Bone marrow (tissue), 2 donors: Measurements from ENCODE around the gene CALML4.
A peak's percentile ranks its signal among the peaks of the same experiment; 100 is the strongest.
"Not testable (repeated sequence)": the region's sequence is repeated elsewhere in the genome, so short reads cannot be mapped to it uniquely, and the experiment has no call there.

ENCODE experiments used
- DNase-seq, 2 donors: peaks; one replicate each; lab custom pipeline; 2025; lab: John Stamatoyannopoulos, UW

Gene CALML4

DNA sequence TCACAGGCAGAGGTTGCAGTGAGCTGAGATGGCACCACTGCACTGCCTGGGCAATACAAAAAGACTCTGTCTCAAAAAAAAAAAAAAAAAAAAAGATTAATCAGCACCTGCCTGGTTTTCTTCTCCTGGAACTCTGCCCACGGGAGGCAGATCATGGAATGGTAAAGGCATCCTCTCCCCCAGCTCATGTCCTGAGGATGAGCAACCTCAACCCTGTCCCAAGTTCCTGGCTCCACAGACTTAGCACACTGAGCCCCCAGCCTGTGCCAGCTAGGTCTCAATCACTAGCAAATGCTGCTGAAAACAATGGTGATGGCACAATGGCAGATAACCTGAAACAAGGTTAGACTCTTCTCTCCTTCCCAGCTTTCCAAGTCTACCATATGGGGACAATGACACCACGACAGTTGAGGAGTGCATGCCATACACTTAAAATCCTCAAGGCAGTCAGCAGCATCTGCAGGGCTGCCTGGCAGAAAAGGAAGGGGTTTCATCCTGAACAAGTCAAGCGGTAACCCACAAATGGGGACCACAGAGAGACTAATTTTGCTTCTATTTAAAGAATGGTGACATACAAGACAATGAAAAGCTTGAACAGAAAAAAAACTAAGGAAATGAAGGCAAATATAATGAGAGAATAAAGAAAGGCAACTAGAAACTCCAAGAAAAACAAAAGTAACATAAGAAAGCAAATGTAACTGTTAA is 19.6 kb upstream of the CALML4 start:
- DNase-seq, result peak in 1 of 2 donors; percentile 79

DNA sequence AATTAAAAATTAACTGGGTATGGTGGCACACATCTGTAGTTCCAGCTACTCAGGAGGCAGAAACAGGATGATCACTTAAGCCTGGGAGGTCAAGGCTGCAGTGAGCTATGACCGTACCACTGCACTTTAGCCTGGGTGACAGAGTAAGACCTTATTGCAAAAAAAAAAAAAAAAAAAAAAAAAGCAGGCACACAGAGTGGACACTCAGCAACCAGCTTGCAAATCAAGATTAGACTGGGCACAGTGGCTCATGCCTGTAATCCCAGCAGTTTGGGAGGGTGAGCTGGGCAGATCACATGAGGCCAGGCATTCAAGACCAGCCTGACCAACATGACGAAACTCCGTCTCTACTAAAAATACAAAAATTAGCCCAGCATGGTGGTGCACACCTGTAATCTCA is 19.0 kb upstream of the CALML4 start:
- DNase-seq, result no peak

DNA sequence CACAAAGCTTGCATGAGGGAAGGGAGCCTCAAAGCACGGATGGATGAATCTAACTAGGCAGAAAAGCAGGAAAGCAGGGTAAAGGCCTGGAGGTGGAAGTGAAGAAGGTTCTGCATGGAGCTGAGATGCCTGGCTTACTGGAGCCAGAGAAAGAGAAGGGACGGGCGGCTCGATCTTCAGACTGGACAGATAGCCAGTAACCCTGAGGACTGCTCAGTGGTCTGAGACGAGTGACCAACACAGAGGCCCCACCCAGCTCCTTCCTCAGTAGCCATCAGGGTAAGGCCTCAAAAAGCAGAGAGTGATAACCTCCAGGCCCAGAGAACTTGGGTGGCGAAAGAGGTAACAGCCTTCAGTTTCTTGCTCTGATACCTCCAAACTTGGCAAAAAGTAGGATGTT is 18.0 kb upstream of the CALML4 start:
- no peak for DNase-seq

DNA sequence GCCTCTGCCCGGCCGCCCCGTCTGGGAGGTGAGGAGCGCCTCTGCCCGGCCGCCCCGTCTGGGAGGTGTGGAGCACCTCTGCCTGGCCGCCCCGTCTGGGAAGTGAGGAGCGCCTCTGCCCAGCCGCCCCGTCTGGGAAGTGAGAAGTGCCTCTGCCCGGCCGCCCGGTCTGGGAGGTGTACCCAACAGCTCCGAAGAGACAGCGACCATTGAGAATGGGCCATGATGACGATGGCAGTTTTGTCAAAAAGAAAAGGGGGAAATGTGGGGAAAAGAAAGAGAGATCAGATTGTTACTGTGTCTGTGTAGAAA is 17.3 kb upstream of the CALML4 start:
- DNase-seq, result not testable (repeated sequence)

DNA sequence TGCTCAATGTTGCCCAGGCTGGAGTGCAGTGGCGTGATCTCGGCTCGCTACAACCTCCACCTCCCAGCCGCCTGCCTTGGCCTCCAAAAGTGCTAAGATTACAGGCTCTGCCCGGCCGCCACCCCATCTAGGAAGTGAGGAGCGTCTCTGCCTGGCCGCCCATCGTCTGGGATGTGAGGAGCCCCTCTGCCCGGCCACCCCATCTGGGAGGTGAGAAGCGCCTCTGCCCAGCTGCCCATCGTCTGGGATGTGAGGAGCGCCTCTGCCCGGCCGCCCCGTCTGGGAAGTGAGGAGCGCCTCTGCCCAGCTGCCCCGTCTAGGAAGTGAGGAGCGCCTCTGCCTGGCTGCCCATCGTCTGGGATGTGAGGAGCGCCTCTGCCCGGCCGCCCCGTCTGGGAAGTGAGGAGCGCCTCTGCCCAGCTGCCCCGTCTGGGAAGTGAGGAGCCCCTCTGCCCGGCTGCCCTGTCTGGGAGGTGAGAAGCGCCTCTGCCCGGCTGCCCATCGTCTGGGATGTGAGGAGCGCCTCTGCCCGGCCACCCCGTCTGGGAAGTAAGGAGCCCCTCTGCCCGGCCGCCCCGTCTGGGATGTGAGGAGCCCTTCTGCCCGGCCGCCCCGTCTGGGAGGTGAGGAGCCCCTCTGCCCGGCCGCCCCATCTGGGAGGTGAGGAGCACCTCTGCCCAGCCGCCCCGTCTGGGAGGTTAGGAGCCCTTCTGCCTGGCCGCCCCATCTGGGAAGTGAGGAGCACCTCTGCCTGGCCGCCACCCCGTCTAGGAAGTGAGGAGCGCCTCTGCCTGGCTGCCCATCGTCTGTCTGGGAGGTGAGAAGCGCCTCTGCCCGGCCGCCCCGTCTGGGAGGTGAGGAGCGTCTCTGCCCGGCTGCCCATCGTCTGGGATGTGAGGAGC is 16.6 kb upstream of the CALML4 start:
- not testable (repeated sequence) for DNase-seq

DNA sequence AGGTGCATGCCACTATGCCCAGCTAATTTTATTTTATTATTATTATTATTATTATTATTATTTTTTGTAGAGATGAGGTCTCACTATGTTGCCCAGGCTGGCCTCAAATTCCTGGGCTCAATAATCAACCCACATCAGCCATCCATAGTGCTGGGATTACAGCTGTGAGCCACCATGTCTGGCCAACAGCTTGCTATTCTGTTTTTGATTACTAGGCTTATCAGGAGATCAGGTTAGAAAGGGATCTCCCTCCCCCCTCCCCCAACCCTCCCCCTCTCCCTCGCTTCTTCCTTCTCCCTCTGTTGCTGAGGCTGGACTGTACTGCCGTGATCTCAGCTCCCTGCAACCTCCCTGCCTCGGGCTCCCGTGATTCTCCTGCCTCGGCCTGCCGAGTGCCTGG is 15.8 kb upstream of the CALML4 start:
- no peak for DNase-seq

DNA sequence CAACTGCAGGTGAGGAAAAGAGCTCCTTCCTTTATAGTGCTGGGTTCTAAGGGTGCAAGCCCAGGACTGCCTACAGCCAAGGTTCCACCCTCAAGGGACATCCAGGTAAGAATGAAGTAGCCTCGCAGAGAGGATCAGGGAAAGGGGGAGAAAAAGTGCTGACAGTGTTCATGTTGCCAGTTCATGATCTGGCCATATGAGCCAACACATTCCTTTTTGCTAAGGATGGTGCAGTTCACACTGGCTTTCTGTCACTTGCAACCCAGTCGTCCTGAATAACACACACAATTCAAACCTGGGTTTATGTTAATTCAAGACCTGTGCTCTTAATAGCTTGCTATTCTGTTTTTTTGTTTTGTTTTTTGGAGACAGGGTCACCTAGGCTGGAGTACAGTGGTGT is 15.4 kb upstream of the CALML4 start:
- DNase-seq, result no peak

DNA sequence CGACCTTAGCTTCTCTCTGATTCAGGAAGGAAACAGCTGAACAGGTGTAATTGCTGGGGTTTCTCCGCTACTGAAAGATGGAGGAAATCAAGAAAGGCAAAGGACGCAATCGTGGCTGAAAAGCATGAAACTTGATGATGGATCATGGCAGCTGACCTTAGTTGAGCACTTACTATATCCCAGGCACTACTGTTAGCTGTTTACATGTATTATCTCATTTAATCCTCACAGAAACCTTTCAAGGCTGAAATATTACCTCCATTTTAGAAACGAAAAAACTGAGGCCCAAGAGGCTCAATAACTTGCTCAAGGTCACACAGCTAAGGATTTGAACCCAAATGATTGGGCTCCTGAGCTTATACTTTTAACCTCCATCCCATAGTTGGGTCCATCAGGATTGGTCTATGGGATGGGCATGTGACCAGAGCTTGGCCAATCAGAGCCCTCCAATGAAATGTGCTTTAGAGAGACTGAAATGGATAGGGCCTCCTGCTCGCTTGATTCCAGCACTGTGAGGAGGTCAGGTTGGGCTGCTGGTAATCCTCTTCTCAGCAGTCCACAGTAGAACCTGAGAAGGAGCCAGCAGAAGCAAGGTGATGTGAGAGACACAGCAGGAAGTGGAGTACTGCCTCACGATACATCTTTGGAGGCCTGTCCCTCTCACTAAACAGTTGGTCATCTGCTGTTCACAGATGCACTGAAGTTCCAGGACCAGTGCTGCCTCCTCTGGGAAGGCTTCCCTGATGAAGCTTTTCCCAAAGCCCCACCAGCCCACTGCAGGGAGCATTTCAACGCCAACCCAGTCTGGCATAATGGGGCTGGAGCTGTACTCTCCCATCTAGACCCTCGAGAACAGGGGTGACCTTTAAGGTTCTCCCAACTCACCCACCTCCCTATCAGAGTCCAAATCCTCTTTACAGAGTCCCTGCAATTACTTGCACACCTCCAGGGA is 14.0 kb upstream of the CALML4 start:
- DNase-seq, result no peak

DNA sequence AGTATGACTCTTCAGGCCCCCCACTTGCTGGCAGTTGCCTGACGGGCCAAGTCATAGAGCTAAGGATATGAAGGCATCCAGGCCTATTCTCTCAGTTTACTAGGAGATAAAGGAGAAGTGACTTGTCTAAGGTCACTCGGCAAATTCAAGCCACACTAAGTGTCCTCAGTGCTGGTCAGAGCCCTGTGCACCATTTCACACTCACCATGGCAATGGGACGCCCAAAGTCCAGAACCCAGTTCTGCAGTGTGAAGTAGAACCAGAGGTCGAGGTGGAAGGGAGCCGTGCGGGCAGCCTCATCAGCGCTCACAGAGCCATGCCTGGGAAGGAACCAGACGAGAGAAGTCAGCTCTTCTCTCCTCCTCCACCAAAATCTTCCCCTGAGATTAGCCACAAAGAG is 13.2 kb upstream of the CALML4 start:
- DNase-seq, result no peak

DNA sequence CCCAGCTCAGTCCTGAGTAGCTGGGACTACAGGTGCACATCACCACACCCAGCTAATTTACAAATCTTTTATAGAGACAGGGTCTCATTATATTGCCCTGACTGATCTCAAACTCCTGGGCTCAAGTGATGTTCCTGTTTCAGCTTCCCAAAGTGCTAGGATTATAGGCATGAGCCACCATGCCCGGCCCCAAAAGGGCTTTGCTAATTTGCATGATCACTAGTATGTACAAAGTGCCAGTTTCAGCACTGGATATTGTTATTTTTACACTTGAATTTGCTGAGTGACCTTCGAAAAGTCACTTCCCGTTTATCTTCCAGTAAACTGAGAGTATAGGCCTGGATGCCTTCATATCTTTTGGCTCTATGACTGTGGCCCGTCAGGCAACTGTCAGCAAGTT is 12.2 kb upstream of the CALML4 start:
- no peak for DNase-seq

DNA sequence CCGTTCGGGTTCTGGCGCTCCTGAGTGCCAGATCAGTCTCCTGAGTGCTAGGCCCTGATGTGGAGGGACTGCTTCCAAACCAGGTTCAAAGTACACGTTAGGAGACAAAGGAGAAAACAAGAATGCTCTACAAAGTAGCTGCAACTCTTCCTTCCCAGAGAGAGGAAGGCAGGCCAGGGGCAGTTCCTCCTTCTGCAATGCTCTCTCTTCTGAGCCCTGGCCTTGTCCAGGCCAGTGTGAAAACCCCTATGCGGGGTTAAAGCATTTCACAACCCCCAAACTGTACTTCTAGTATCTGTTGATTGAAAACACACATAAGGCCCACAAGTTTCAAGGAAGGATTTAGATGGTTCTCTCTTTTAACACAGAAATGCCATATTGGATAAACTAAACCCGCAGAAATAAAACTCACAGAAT is 9.7 kb upstream of the CALML4 start:
- DNase-seq, result no peak

DNA sequence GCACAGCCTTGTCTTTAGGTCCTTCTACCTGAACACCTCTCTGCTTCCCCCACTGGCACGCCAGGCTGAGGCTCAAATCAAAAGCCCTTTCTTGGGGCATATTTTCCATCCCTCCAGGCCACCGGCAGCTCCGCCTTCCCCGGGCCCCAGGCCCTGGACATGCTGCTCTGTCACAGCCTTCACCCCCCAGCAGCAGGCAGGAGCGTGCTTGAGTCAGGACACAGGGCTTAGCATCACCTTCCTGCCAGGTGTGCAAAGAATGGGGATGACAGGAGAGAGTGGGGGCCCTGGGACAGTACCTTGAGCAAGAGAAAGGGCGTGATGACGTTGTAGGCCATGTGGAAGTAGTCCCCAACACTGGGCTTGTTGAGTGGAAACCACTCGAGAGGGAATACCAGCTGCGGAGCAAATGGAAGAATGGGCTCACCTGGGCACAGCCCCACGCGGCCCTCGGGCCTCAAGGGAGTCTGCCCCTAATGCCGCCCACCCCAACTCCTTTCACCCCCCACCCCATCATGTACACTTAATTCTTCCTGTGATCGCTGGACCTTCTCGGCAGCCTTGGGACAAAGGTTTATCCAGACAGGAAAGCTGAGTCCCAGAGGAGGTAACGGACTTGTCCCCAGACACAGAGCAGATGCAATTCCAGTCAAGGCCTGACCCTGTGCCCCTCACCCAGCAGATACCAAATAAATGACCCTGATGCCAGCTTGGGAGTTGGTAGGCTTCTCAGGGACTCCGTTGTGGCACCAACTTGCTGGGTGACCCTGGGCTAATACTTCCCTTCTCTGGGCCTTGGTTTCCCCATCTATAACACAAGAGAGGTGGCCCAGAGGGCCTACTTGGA is 9.1 kb upstream of the CALML4 start:
- no peak for DNase-seq

DNA sequence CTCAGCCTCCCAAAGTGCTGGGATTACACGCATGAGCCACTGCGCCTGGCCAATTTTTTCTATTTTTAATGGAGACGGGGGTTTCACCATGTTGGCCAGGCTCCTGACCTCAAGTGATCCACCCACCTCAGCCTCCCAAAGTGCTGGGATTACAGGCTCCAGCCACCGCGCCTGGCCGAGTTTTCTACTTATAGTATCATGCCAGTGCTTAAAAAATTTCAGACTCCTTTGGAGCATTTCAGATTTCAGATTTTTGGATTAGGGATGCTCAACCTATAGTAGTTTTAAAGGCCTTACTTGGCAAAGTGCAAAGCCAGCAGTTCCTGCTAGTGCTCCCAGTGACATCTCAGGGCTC is 8.3 kb upstream of the CALML4 start:
- not testable (repeated sequence) for DNase-seq

DNA sequence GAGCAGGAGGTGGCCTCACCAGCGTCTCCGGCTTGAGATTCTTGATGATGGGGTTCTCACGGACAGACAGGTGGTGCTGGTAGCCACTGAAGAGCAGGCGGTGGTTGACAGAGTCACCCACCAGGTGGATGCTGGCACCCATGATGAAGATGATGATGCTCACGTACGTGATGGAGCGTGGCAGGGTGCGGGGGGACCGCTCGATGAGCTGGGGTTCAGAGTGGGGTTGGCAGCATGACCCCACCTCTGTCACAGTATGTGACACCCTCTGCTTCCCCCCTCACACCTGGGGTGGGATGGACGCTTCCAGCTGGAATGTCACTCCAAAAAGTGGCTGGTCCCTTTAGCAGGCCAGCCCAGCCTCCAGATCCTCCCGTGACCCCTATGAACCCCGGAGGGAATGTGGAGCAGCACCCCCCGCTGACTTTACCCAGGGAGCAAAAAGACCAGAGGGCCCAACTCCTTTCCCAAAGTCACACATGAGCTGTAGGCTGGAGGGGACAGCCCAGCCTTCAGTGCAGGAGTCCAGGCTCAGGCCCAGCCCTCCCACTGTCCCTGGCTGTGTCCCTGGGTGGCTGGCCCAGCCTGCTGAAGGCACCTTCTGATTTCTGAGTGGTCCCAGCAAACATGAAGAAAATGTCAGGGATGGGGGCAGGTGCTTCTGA is 6.7 kb upstream of the CALML4 start:
- no peak for DNase-seq

DNA sequence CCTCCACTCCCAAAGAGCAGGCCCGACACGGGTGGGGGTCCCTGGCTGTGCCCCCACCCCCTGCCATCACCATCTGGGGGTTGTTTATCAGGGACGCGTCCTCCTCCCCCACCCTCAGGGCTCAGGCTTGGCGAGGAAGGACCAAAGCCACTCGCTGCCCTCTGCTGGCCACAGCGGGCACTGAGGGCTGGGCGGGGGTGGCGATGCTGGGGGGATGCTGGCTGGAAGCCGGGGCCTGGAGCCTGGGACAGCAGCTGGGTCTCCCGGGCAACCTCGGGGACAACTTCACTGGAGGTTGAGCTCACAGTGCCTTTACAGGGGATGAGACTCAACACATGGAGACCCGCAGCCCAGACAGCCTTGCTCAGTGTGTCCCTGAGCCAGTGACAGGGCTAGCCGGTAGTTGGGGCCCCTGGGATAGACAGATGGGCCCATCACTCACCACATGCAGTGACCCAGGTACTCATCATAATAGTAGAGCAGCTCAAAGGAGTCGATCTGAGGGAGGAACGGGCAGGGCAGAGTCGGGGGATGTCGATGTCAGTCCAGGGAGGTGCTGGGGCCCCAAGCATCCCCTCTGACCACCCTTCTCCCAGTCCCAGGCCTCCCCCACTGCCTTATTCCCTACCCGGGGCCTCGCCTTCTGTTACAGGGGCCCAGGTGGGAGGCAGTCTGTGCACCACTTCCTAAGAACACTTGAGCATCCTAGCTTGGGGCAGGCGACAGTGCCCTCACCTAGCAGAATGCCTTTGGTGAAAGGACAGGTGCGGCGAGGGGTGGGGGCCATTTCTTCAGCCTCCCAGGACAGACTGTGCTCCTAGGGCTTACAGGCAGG is 5.9 kb upstream of the CALML4 start:
- DNase-seq, result peak in 1 of 2 donors; percentile 25

DNA sequence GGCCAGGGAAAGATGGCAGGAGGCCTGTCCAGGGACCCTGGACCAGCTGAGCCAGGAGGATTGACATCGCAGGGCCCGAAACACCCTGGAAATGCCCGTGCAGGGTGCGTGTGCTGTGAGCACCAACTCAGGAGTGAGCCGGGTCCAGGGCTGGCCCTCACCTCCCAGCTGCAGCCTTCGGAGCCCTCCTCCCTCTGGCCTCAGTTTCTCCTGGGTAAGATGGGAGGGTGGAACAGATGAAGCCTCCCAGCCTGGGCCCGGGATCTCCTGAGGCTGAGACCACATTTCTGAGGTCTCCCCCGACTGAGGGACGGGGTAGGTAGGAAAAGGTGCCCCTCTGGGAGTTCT is 5.3 kb upstream of the CALML4 start:
- no peak for DNase-seq

DNA sequence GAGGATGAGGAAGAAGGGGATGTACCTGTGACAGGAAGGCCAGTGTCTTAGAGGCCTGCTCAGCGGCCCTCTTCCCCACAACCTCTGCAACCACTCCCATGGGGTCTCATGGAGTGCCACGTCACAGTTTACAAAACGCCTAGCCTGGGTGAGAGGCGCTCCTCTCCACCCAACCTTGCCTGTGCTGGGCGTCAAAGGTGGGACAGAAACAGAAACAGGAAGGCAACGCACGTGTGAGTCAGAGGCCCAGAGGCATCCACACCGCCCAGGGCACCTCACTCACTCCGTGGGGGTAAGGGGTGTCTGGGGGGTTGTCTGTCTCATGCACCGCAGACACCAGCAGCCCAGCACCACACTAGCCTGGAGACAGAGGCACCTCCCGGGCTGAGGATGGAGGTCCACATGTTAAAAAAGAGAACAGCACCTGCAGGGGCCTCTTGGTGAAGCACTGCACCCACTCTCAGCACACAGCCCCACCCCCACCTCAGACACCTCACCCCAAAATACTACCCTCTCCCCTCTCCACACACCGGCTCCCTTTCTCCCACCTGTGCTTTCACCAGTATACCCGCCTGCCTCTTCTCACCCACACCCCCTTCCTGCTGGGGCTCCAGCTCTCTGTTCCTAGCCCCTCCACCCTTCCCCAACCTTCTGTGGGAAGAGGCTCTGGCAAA is 4.7 kb upstream of the CALML4 start:
- no peak for DNase-seq

DNA sequence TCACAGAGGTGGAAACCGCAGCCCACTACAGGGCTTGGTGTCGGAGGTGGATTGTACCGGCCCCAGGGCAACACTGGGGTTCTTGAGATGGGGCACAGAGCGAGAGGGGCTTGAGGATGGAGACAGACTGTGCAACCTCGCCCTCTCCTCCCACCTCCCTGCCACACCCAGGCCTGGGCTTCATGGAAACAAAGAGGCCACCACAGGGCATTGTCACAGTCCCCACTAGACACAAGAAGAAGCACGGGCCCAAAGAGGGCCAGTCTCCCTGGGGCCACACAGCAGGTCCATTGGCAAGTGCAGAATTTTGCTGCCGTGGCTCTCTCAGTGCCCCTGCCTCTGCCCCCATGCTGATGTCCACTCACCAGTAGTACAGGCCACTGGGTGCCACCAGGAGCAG is 4.1 kb upstream of the CALML4 start:
- no peak for DNase-seq

DNA sequence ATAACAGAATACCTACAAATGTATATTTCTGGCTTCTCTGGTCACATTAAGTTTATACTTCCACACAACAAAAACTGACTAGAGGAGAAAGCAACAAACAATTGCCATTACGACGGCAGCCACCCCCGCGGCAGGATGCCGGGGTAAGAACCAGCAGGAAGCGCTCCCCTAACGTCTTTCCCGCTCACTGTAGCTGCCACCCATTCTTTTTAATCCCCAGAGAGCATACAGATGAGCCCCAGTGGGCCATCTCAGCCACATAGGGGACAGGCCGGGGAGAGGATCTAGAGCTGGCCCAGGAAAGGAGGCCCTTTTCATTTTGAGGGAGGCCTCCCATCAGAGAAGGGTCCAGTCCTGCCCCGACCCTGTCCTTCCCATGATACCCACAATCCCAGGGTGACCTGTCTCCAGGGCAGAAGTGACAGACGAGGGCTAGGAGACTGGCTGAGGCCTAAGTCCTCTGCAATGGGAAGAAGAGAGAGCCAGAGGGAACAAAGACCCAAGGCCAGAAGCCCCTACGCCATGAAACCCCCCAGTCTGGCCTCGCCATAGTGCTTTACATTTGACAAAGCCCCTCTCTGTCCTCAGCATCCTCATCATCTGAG is 3.6 kb upstream of the CALML4 start:
- no peak for DNase-seq
